GM19035 (cell line): ENCODE data around the gene FGF1.

Source experiments
- ATAC-seq: cut with Tn5 transposase; IDR thresholded peaks from one replicate; pipeline ENCODE4 v1.9.1; 2021; ENCODE audit not compliant: unreplicated experiment

FGF1 gene

GRCh38 chr5:142585451-142585850 is 100.4 kb downstream of the FGF1 start:
- no peak for ATAC-seq

GRCh38 chr5:142584891-142585290 is 101.0 kb downstream of the FGF1 start:
- ATAC-seq: no peak

GRCh38 chr5:142578161-142578830 is 107.6 kb downstream of the FGF1 start:
- no peak for ATAC-seq

- ATAC-seq: no peak
Measured at GRCh38 chr5:142576804-142577203, 109.1 kb downstream of the FGF1 start.

- ATAC-seq: no peak
Measured at GRCh38 chr5:142576303-142576702, 109.6 kb downstream of the FGF1 start.

- no peak for ATAC-seq
Measured at GRCh38 chr5:142572006-142572405, 113.9 kb downstream of the FGF1 start.

GRCh38 chr5:142571371-142571770 is 114.5 kb downstream of the FGF1 start:
- ATAC-seq: no peak

GRCh38 chr5:142569905-142570304 is 116.0 kb downstream of the FGF1 start:
- no peak for ATAC-seq

GRCh38 chr5:142568996-142569335 is 116.9 kb downstream of the FGF1 start:
- ATAC-seq: no peak

- no peak for ATAC-seq
Measured at GRCh38 chr5:142568283-142568995, 117.5 kb downstream of the FGF1 start.

- ATAC-seq: no peak
Measured at GRCh38 chr5:142561486-142562097, 124.3 kb downstream of the FGF1 start.

GRCh38 chr5:142561029-142561428 is 124.9 kb downstream of the FGF1 start:
- ATAC-seq: no peak

- no peak for ATAC-seq
Measured at GRCh38 chr5:142552107-142552506, 133.8 kb downstream of the FGF1 start.

- no peak for ATAC-seq
Measured at GRCh38 chr5:142551338-142552067, 134.4 kb downstream of the FGF1 start.

GRCh38 chr5:142550471-142550870 is 135.4 kb downstream of the FGF1 start:
- ATAC-seq: no peak

GRCh38 chr5:142549834-142550233 is 136.1 kb downstream of the FGF1 start:
- ATAC-seq: no peak

GRCh38 chr5:142548739-142549275 is 137.1 kb downstream of the FGF1 start:
- ATAC-seq: no peak

GRCh38 chr5:142547445-142548380 is 138.2 kb downstream of the FGF1 start:
- no peak for ATAC-seq

GRCh38 chr5:142545650-142546322 is 140.1 kb downstream of the FGF1 start:
- no peak for ATAC-seq
